NCI-H1436 (cell line): ENCODE data around the gene SPAG16.
A peak's percentile ranks its signal among the peaks of the same experiment; 100 is the strongest.
"Not testable (repeated sequence)": the region's sequence is repeated elsewhere in the genome, so short reads cannot be mapped to it uniquely, and the experiment has no call there.

Experiments used
- DNase-seq: peaks from one replicate; lab custom pipeline; 2025; lab: John Stamatoyannopoulos, UW

Gene SPAG16

GRCh38 chr2:213834746-213835145 lies 550.5 kb downstream of the SPAG16 start:
- no peak for DNase-seq

- no peak for DNase-seq
Measured at GRCh38 chr2:213846856-213847255, 562.6 kb downstream of the SPAG16 start.

GRCh38 chr2:213847316-213847715 lies 563.1 kb downstream of the SPAG16 start:
- DNase-seq, result no peak

- DNase-seq, result no peak
Measured at GRCh38 chr2:213848631-213849030, 564.4 kb downstream of the SPAG16 start.

GRCh38 chr2:213861638-213862037 lies 577.4 kb downstream of the SPAG16 start:
- DNase-seq, result no peak

GRCh38 chr2:213862407-213863076 lies 578.3 kb downstream of the SPAG16 start:
- no peak for DNase-seq

- no peak for DNase-seq
Measured at GRCh38 chr2:213863541-213863940, 579.3 kb downstream of the SPAG16 start.

GRCh38 chr2:213868526-213868925 lies 584.3 kb downstream of the SPAG16 start:
- DNase-seq, result no peak

GRCh38 chr2:213885485-213885884 lies 601.2 kb downstream of the SPAG16 start:
- DNase-seq, result no peak

- DNase-seq, result no peak
Measured at GRCh38 chr2:213914510-213914909, 630.2 kb downstream of the SPAG16 start.

GRCh38 chr2:213920014-213920413 lies 635.8 kb downstream of the SPAG16 start:
- DNase-seq, result no peak

- peak; percentile 1 for DNase-seq
Measured at GRCh38 chr2:213923543-213923942, 639.3 kb downstream of the SPAG16 start.

GRCh38 chr2:213934560-213934959 lies 650.3 kb downstream of the SPAG16 start:
- DNase-seq, result no peak

GRCh38 chr2:213958086-213958485 lies 673.8 kb downstream of the SPAG16 start:
- DNase-seq, result no peak

GRCh38 chr2:213959589-213959988 lies 675.3 kb downstream of the SPAG16 start:
- no peak for DNase-seq

GRCh38 chr2:213971536-213971935 lies 687.3 kb downstream of the SPAG16 start:
- DNase-seq, result no peak

GRCh38 chr2:213980883-213981282 lies 696.6 kb downstream of the SPAG16 start:
- no peak for DNase-seq

GRCh38 chr2:213989207-213989606 lies 704.9 kb downstream of the SPAG16 start:
- no peak for DNase-seq

GRCh38 chr2:213991453-213992108 lies 707.3 kb downstream of the SPAG16 start:
- no peak for DNase-seq

GRCh38 chr2:213995400-213996105 lies 711.3 kb downstream of the SPAG16 start:
- no peak for DNase-seq

GRCh38 chr2:213998976-213999375 lies 714.7 kb downstream of the SPAG16 start:
- DNase-seq, result not testable (repeated sequence)

GRCh38 chr2:214004463-214004862 lies 720.2 kb downstream of the SPAG16 start:
- no peak for DNase-seq

- DNase-seq, result no peak
Measured at GRCh38 chr2:214005337-214005736, 721.1 kb downstream of the SPAG16 start.
